Natural killer cell (primary cell): ENCODE data around the gene GLCCI1. TPM values are rescaled to one million over a fixed set of nuclear protein-coding genes. Genes with fewer than 3 reads are reported as not detected.

Experiments
- ATAC-seq, 3 donors: fragments of 150-1000 bp in 2 of 3; fragments of 200-7000 bp in 1 of 3; cut with Tn5 transposase; 1 replicate in 1 of 3; 2 replicates in 2 of 3; pipeline ENCODE4 v1.10.0; 2021; ENCODE audit warnings: mild to moderate bottlenecking in 2 of 3, moderate library complexity in 2 of 3
- DNase-seq, 2 donors: peaks; one replicate each; pipeline versions ENCODE4 v3.0.0 to v3.0.0-alpha.2; 2013 to 2021; ENCODE audit warnings: mixed read lengths in 1 of 2
- H3K27ac ChIP-seq: one replicate; pipeline ENCODE4 v1.5.1; 2013; ENCODE audit warnings: mild to moderate bottlenecking, low read length
- H3K27me3 ChIP-seq: one replicate; pipeline ENCODE4 v1.6.1; 2013; ENCODE audit warnings: low read length; ENCODE audit not compliant: control insufficient read depth, insufficient read depth
- H3K36me3 ChIP-seq: one replicate; pipeline ENCODE4 v1.6.1; 2013; ENCODE audit warnings: low read length; ENCODE audit not compliant: control insufficient read depth, insufficient read depth
- H3K4me1 ChIP-seq: one replicate; pipeline ENCODE4 v1.6.1; 2013; ENCODE audit warnings: low read length; ENCODE audit not compliant: control insufficient read depth, insufficient read depth
- H3K4me3 ChIP-seq: one replicate; pipeline ENCODE4 v1.5.1; 2013; ENCODE audit warnings: low read length
- H3K9me3 ChIP-seq: one replicate; pipeline ENCODE4 v1.6.1; 2013; ENCODE audit warnings: low read length; ENCODE audit not compliant: control insufficient read depth, insufficient read depth
- H3K27ac Mint-ChIP-seq, 2 donors: one replicate each; pipeline ENCODE4 v1.8.0; 2022; ENCODE audit warnings: mild to moderate bottlenecking in 2 of 2, mixed read lengths in 2 of 2, moderate library complexity in 1 of 2
- H3K27me3 Mint-ChIP-seq, 2 donors: one replicate each; pipeline ENCODE4 v1.8.0; 2022; ENCODE audit warnings: low read depth in 2 of 2, mixed read lengths in 2 of 2
- H3K36me3 Mint-ChIP-seq: one replicate; pipeline ENCODE4 v1.8.0; 2022; ENCODE audit warnings: mixed read lengths
- H3K4me1 Mint-ChIP-seq, 2 donors: one replicate each; pipeline ENCODE4 v1.8.0; 2022; ENCODE audit warnings: mixed read lengths in 2 of 2
- H3K4me3 Mint-ChIP-seq: one replicate; pipeline ENCODE4 v1.8.0; 2022; ENCODE audit warnings: mild to moderate bottlenecking, moderate library complexity, mixed read lengths
- H3K9me3 Mint-ChIP-seq, 2 donors: one replicate each; pipeline ENCODE4 v1.8.0; 2022; ENCODE audit warnings: mixed read lengths in 2 of 2
- WGBS: methylation state at CpG from one replicate; pipeline ENCODE4 v1.1.7; 2013; ENCODE audit warnings: missing lambda C conversion rate; ENCODE audit not compliant: insufficient coverage; 5-methylcytosine and 5-hydroxymethylcytosine counted together
- intact Hi-C: fragments of 100-400 bp; cut with micrococcal nuclease; formaldehyde crosslinking; loops from one replicate; pipeline ENCODE4 v1.14.2; 2022
- total RNA-seq, 4 donors: library from RNA; stranded (reverse); fragments of 120-200 nt in 1 of 4; gene quantifications; one replicate each; pipeline versions ENCODE4 v1.2.3 to v1.2.4, GENCODE V29; 2013 to 2022
- TF ChIP-seq, protein P1 (sequence below): fragments of 200-600 bp; IDR thresholded peaks from one replicate; pipeline ENCODE4 v1.8.0; 2022; ENCODE audit warnings: antibody characterized with exemption

GLCCI1 gene
- total RNA-seq, 3 donors from 2014 or later (not counting 1 experiment from before 2014, with no cell fraction given) = 70.5 to 132 (median 79.6) TPM

DNA sequence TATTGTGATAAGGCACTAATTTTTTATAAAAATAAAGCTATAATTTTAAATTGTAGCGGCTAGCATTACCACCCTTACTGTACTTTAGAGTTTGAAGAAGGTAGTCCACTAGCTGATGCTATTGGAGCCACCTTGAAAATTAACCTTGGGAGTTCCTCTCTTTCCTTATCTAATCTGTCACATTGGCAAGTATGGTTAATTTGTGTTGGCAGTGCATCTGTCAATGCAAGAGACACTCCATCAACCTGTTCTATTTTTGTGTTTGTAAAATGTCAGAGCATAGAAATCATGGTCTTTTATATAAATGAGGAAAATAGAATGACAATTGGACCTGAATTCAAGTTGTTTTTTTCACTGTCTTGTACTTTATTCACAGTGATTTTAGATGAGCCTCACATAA is 20.5 kb downstream of the GLCCI1 start:
- ATAC-seq (peak in 1 of 3 donors; percentile 24), DNase-seq (no peak)
- no peak overlapping the region for H3K4me3 ChIP-seq
- no CpG with 5 or more reads among the region's 1 CpG for WGBS
- Mint-ChIP-seq H3K4me1 (peaks cover 47 to 71% of the 10 kb centered on the region in 2 donors), H3K9me3 (peaks cover 0 to 8% of the 10 kb centered on the region in 2 donors), H3K4me3 (peak overlapping the region; percentile 84), H3K27ac (peak overlapping the region; percentile 86 to 90), H3K27me3 (no peaks in the 10 kb centered on the region), H3K36me3 (peaks cover 17% of the 10 kb centered on the region)
- H3K27ac ChIP-seq = peak overlapping the region; percentile 61
- H3K27me3 ChIP-seq = no peaks in the 10 kb centered on the region
- intact Hi-C loops = loop anchor here (2.0 to 10.0 kb wide), 3 partner anchors 18 to 804 kb away; partner anchors contain the start of gene C1GALT1
- TF ChIP-seq, protein P1, sequence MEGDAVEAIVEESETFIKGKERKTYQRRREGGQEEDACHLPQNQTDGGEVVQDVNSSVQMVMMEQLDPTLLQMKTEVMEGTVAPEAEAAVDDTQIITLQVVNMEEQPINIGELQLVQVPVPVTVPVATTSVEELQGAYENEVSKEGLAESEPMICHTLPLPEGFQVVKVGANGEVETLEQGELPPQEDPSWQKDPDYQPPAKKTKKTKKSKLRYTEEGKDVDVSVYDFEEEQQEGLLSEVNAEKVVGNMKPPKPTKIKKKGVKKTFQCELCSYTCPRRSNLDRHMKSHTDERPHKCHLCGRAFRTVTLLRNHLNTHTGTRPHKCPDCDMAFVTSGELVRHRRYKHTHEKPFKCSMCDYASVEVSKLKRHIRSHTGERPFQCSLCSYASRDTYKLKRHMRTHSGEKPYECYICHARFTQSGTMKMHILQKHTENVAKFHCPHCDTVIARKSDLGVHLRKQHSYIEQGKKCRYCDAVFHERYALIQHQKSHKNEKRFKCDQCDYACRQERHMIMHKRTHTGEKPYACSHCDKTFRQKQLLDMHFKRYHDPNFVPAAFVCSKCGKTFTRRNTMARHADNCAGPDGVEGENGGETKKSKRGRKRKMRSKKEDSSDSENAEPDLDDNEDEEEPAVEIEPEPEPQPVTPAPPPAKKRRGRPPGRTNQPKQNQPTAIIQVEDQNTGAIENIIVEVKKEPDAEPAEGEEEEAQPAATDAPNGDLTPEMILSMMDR = no peak
- peaks cover 4% of the 10 kb centered on the region for H3K4me1 ChIP-seq
- H3K36me3 ChIP-seq = no peaks in the 10 kb centered on the region
- H3K9me3 ChIP-seq = no peaks in the 10 kb centered on the region

DNA sequence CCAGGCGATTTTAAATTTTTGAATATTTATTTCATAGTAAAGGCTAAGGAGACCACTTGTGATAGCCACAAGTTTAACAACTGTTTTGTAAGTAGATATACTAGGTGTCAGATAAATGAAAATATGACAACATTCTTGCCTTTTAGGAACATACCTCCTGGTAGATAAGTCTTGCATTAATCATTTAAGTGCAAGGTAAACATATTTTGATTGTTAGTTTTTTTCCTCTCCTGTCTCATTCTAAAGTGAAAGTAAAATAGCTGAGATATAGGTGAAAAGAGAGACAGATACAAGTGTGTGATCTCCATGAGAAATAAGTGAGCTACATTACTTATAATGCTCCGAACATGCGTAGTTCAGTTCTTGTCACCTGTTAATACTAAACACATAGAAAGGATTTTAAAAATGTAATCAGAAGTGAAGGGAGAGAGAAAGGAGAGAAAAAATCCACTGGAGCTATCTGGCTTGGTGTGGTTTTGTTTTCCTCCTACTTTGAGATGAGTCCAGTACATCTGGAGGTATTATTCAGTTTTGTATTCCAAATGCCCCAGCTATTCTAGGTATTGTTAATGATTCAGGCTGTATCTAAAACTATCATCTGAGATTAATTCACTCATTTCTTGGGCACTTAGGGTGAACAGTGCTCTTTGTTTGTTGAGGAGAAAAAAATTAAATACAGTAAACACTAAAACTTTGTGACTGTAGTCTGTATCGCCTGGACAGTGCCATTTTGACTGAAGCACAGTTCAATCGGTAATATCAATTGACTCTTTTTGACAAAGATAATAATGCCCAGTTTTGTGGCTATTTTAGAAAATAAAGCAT is 21.2 kb downstream of the GLCCI1 start:
- Mint-ChIP-seq H3K9me3 (peaks cover 0 to 8% of the 10 kb centered on the region in 2 donors), H3K4me3 (peak overlapping the region; percentile 84), H3K27me3 (no peaks in the 10 kb centered on the region), H3K4me1 (peaks cover 47 to 70% of the 10 kb centered on the region in 2 donors), H3K27ac (peak overlapping the region; percentile 86 to 90), H3K36me3 (peaks cover 17% of the 10 kb centered on the region)
- TF ChIP-seq, protein P1 = no peak
- H3K4me3 ChIP-seq = peak overlapping the region; percentile 4
- DNase-seq (peak in 1 of 2 donors; percentile 30), ATAC-seq (peak; percentile 64 to 77 (median 68))
- H3K27me3 ChIP-seq = no peaks in the 10 kb centered on the region
- H3K4me1 ChIP-seq = peaks cover 4% of the 10 kb centered on the region
- H3K9me3 ChIP-seq = no peaks in the 10 kb centered on the region
- no peaks in the 10 kb centered on the region for H3K36me3 ChIP-seq
- WGBS = 76% methylated on average over 3 of the region's 5 CpGs
- peak overlapping the region; percentile 61 for H3K27ac ChIP-seq
- intact Hi-C loops = loop anchor here (2.0 to 10.0 kb wide), 4 partner anchors 19 to 805 kb away; partner anchors contain the start of gene C1GALT1

DNA sequence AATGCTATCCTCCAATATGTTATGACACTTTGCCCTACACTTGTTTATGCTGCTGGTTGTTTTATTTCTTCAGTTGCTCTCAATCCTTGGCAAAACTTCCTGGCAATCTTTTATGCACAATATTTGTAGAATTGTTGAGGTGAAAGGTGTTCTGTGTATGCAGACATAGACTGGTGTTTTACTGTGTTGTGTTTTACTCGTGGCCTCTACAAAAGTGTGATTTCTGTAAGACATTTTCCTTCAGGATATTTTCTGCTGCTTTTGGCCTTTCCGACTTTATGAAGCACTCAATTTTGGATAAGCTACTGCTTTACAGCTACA is 21.8 kb downstream of the GLCCI1 start:
- intact Hi-C loops = loop anchor here (5.0 kb wide), 1 partner anchor 42 kb away; no protein-coding TSS in a partner anchor
- H3K4me1 ChIP-seq = peaks cover 4% of the 10 kb centered on the region
- H3K36me3 ChIP-seq = no peaks in the 10 kb centered on the region
- Mint-ChIP-seq H3K27ac (peak overlapping the region; percentile 86 to 90), H3K36me3 (peaks cover 17% of the 10 kb centered on the region), H3K27me3 (no peaks in the 10 kb centered on the region), H3K4me3 (peak overlapping the region; percentile 84), H3K9me3 (peaks cover 0 to 8% of the 10 kb centered on the region in 2 donors), H3K4me1 (peaks cover 47 to 70% of the 10 kb centered on the region in 2 donors)
- H3K27ac ChIP-seq = peak overlapping the region; percentile 61
- no peak for ATAC-seq
- H3K4me3 ChIP-seq = no peak overlapping the region
- TF ChIP-seq, protein P1 = no peak
- DNase-seq = no peak
- WGBS = 74% methylated on average over 1 of the region's 2 CpGs
- no peaks in the 10 kb centered on the region for H3K9me3 ChIP-seq
- H3K27me3 ChIP-seq = no peaks in the 10 kb centered on the region
